NB4 (cell line): Measurements from ENCODE around the gene MACROD2.

Experiments
- DNase-seq: peaks from one replicate; pipeline ENCODE4 v3.0.0; 2010; ENCODE audit warnings: low read depth
- H3K4me3 ChIP-seq: one replicate; pipeline ENCODE4 v1.5.1; 2011; ENCODE audit warnings: mild to moderate bottlenecking, low read depth, low read length, moderate library complexity
- CTCF ChIP-seq: IDR thresholded peaks from one replicate; pipeline ENCODE4 v1.5.1; 2012; ENCODE audit warnings: low read depth, low read length
- MYC ChIP-seq: IDR thresholded peaks from 2 replicates; pipeline ENCODE4 v1.6.1; 2011; ENCODE audit warnings: low read depth, low read length
- POLR2A ChIP-seq: IDR thresholded peaks from 2 replicates; pipeline ENCODE4 v1.6.1; 2011; ENCODE audit warnings: mild to moderate bottlenecking; ENCODE audit not compliant: insufficient read length; ENCODE audit errors: extremely low read depth
- TF ChIP-seq, protein P1 (sequence below): IDR thresholded peaks from 2 replicates; pipeline ENCODE4 v1.6.1; 2011; ENCODE audit warnings: low read depth, low read length

The MACROD2 gene

GRCh38 chr20:15579688-15580087, 1584.4 kb downstream of the MACROD2 start:
- no peak overlapping the region for H3K4me3 ChIP-seq
- no peak for DNase-seq
- TF ChIP-seq POLR2A (no peak), MYC (no peak), CTCF (no peak)
- TF ChIP-seq, protein P1, sequence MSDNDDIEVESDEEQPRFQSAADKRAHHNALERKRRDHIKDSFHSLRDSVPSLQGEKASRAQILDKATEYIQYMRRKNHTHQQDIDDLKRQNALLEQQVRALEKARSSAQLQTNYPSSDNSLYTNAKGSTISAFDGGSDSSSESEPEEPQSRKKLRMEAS = no peak

DNA sequence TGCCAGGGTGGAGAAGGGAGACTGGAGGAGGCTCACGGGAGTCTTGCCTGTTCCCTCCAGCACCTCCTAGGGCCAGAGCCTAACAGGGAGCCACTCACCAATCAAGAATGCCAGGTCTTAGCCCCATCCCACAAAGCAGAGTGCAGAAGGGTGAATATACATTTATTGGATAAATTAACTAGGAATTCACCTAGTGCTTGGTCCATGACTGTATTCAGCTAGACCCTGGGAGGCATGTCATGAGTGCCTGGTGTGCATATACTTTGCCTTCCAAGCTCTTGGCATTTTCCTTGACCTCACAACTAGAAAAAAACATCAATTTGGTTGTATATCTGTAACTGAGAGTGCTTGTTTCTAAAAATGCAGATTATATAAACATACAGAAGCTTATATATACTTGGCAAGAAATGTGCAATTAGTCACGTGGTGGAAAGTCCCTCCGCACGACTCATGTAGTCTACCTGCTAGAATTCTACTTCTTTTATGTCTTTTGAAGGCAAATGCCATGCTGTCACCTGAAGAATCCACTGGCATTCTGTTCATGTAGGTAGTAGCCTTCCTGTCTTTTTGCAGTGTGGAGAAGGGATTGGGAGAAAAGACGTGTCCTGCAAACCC, 1586.9 kb downstream of the MACROD2 start:
- TF ChIP-seq CTCF = no peak
- TF ChIP-seq POLR2A = no peak
- TF ChIP-seq MYC = no peak
- TF ChIP-seq, protein P1 = no peak

GRCh38 chr20:15584507-15584906, 1589.2 kb downstream of the MACROD2 start:
- DNase-seq = no peak
- no peak overlapping the region for H3K4me3 ChIP-seq
- TF ChIP-seq POLR2A (no peak), CTCF (no peak), MYC (no peak)
- TF ChIP-seq, protein P1 = no peak

More for the DNA sequence above, 1586.9 kb downstream of the MACROD2 start:
- no peak for DNase-seq
- no peak overlapping the region for H3K4me3 ChIP-seq

DNA sequence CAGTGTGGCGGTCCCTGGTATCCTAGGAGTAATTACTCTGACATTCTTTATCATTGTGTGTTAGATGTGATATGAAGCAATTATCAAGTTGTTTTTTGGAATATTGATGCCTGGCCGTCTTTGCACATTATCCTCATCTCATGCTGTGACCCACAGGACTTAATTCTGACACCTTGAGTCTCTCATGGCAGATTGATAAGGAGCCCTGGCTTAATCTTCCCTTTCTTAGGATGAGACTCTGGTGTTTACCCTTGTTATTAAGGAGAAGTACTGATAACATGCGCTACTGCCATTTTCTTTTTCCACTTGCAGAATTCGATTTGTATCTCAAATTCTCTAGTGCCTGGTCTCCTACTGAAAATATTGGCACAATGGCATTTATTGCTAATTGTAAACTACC, 1597.8 kb downstream of the MACROD2 start:
- no peak for TF ChIP-seq POLR2A
- TF ChIP-seq MYC = no peak
- TF ChIP-seq, protein P1 = no peak
- TF ChIP-seq CTCF = no peak
- no peak for DNase-seq
- no peak overlapping the region for H3K4me3 ChIP-seq

DNA sequence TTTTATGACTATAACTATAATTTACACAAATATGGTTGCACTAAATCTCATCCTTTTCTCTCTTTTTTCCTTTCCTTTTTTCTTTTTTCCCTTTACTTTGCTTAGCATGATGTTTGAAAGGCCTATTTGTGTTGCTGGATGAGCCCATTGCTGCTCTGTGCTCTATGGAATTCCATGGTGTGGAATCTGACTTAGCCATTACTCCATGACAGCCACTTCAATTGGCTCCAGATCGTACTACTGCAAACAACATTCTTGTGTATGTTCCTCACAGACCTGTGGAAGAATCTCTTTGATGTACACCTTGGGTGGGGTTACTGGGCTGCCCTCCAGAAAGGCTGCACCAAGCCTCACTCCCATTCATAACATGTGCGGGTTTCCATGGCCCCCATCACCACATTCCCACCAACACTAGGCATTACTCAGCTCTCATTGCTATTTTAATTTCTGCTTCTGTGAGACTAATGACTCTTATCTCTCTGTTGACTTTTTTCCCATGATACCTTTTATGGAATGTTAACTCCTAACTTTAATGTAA, 1598.9 kb downstream of the MACROD2 start:
- DNase-seq = no peak
- TF ChIP-seq, protein P1 = no peak
- TF ChIP-seq MYC = no peak
- TF ChIP-seq CTCF = no peak
- no peak for TF ChIP-seq POLR2A

More for the DNA sequence above, 1598.9 kb downstream of the MACROD2 start:
- no peak overlapping the region for H3K4me3 ChIP-seq
